K562 (cell line): ENCODE measurements around the gene HADH. TPM values are rescaled to one million over a fixed set of nuclear protein-coding genes. Genes with fewer than 3 reads are reported as not detected.

ENCODE experiments used
- CLOCK ChIP-seq: fragments of 250-450 bp; sonication (Bioruptor Pico); IDR thresholded peaks from 2 replicates; pipeline ENCODE4 v1.4.0; 2020; ENCODE audit warnings: mild to moderate bottlenecking, moderate library complexity, borderline replicate concordance
- CREM ChIP-seq: IDR thresholded peaks from 2 replicates; pipeline ENCODE4 v1.6.1; 2014; ENCODE audit warnings: antibody characterized with exemption, low read depth
- DEAF1 ChIP-seq: fragments of 450-650 bp; formaldehyde crosslinking; IDR thresholded peaks from 2 replicates; pipeline ENCODE4 v1.4.0; 2020; ENCODE audit warnings: mild to moderate bottlenecking, moderate library complexity
- FOSL1 ChIP-seq: fragments of 200-800 bp; sonication (Bioruptor generic); conservative IDR thresholded peaks from 2 replicates; pipeline ENCODE4 v1.6.1; 2016; ENCODE audit warnings: missing genetic modification characterization, missing compliant biosample characterization
- IRF2 ChIP-seq: sonication (generic); formaldehyde crosslinking; IDR thresholded peaks from 2 replicates; pipeline ENCODE4 v1.8.1; 2022; ENCODE audit warnings: mild to moderate bottlenecking, missing genetic modification reagents
- KDM1A ChIP-seq, 2 experiments: fragments of 450-650 bp; IDR thresholded peaks; 2 replicates each; pipeline ENCODE4 v1.6.1; 2016; ENCODE audit warnings: mild to moderate bottlenecking in 2 of 2
- MTA3 ChIP-seq: fragments of 450-650 bp; formaldehyde crosslinking; IDR thresholded peaks from 2 replicates; pipeline ENCODE4 v1.6.1; 2017; ENCODE audit warnings: mild to moderate bottlenecking, borderline replicate concordance
- NFIC ChIP-seq: fragments of 450-650 bp; IDR thresholded peaks from 2 replicates; pipeline ENCODE4 v1.6.1; 2017; ENCODE audit warnings: mild to moderate bottlenecking, inconsistent platforms
- POLR2AphosphoS2 ChIP-seq: IDR thresholded peaks from 2 replicates; pipeline ENCODE4 v1.6.1; 2012; ENCODE audit warnings: low read length, improper control_type of control experiment
- PYGO2 ChIP-seq: fragments of 450-650 bp; IDR thresholded peaks from 2 replicates; pipeline ENCODE4 v1.6.1; 2016; ENCODE audit warnings: mild to moderate bottlenecking, missing genetic modification characterization, moderate library complexity, missing compliant biosample characterization
- RBBP5 ChIP-seq: fragments of 200-600 bp; sonication (generic); IDR thresholded peaks from 2 replicates; pipeline ENCODE4 v1.6.1; 2012; ENCODE audit warnings: borderline replicate concordance, mild to moderate bottlenecking, low read length, control low read depth, inconsistent platforms; ENCODE audit not compliant: insufficient read depth, poor library complexity, severe bottlenecking
- RBM25 ChIP-seq: fragments of 200-400 bp; formaldehyde crosslinking; IDR thresholded peaks from 2 replicates; pipeline ENCODE4 v1.6.1; 2018; ENCODE audit warnings: low read length, low read depth, moderate library complexity; ENCODE audit not compliant: severe bottlenecking
- SPI1 ChIP-seq: IDR thresholded peaks from 2 replicates; pipeline ENCODE4 v1.6.1; 2011; ENCODE audit warnings: low read depth, low read length, control low read depth, borderline replicate concordance
- ZFP1 ChIP-seq: fragments of 450-650 bp; formaldehyde crosslinking; IDR thresholded peaks from 2 replicates; pipeline ENCODE4 v1.4.0; 2020; ENCODE audit warnings: mild to moderate bottlenecking, mixed read lengths
- ZNF318 ChIP-seq, 2 experiments: fragments of 450-650 bp; IDR thresholded peaks; 2 replicates each; pipeline ENCODE4 v1.6.1; 2016; ENCODE audit warnings: mild to moderate bottlenecking in 2 of 2, borderline replicate concordance in 1 of 2, low read depth in 1 of 2, moderate library complexity in 1 of 2
- polyA plus RNA-seq, 8 experiments: library from polyadenylated mRNA; depleted of rRNA in 4 of 8; stranded (reverse) in 5 of 8; unstranded in 3 of 8; fragments of >200 nt; fragmentation: Nextera tagmentation in 2 of 8; fragmentation: Illumina TruSeq in 1 of 8; extraction: Ambion mirVana in 2 of 8; extraction: Trizol in 1 of 8; gene quantifications; 2 replicates each; pipeline versions ENCODE4 v1.2.1 to v1.2.3, GENCODE V29; 2011 to 2014; ENCODE audit warnings: inconsistent platforms in 1 of 8, missing spikeins in 1 of 8
- total RNA-seq, 7 experiments: library from RNA; depleted of rRNA in 6 of 7; stranded (reverse); fragments of >200 nt in 6 of 7; fragmentation: Illumina TruSeq in 2 of 7; extraction: Trizol in 2 of 7; gene quantifications; 2 replicates each; pipeline versions ENCODE4 v1.2.1 to v1.2.3, GENCODE V29; 2011 to 2021; ENCODE audit warnings: low replicate concordance in 1 of 7

The HADH gene
- total and polyA plus RNA-seq, 9 of the 15 experiments (the other 6 are each of a cell fraction or from before 2014, with no cell fraction given), result 9.4 to 73.3 (median 32.8) TPM

GRCh38 chr4:108044951-108045686, 55.4 kb downstream of the HADH start (continued):
- no peak for TF ChIP-seq RBBP5
- peak; percentile 48 for TF ChIP-seq NFIC
- TF ChIP-seq MTA3, result no peak
- no peak for TF ChIP-seq DEAF1 (CRISPR knock-in tag)
- no peak for TF ChIP-seq IRF2 (CRISPR knock-in tag)
- peak; percentile 19 to 81; a peak in 3 of 4 replicates for TF ChIP-seq KDM1A (IDR thresholded peaks at IDR 0.05)
- TF ChIP-seq ZNF318 (IDR thresholded peaks at IDR 0.05; ENCODE audit: borderline replicate concordance in 1 of 2, low read depth in 1 of 2), result no peak
- TF ChIP-seq CLOCK (CRISPR knock-in tag), result no peak
- no peak for TF ChIP-seq RBM25
- no peak for TF ChIP-seq CREM
- TF ChIP-seq POLR2AphosphoS2, result no peak
- TF ChIP-seq PYGO2 (tag), result no peak
- TF ChIP-seq FOSL1 (tag), result peak; percentile 95
- no peak for TF ChIP-seq SPI1
- no peak for TF ChIP-seq ZFP1
